Activated T-helper 2 cell treated with anti-CD3 and anti-CD28 coated beads, Interferon-gamma antibody, Interleukin-2, Interleukin-4, amounts not matched to agents 10 μg/mL and 5 μg/mL and 100 μg/mL, durations not matched to agents 14 hours and 24 hours and 36 hours (primary cell): ENCODE data around the gene AK9. TPM values are rescaled to one million over a fixed set of nuclear protein-coding genes. Genes with fewer than 3 reads are reported as not detected.
"Not testable (repeated sequence)": the region's sequence is repeated elsewhere in the genome, so short reads cannot be mapped to it uniquely, and the experiment has no call there.

ENCODE experiments used
- DNase-seq: peaks from one replicate; pipeline ENCODE4 v3.0.0; 2021; ENCODE audit warnings: low spot score
- H3K27ac Mint-ChIP-seq: one replicate; pipeline ENCODE4 v1.8.0; 2021; ENCODE audit warnings: mixed read lengths
- H3K27me3 Mint-ChIP-seq: one replicate; pipeline ENCODE4 v1.8.0; 2021; ENCODE audit warnings: low read depth, mixed read lengths
- H3K36me3 Mint-ChIP-seq: one replicate; pipeline ENCODE4 v1.8.0; 2021; ENCODE audit warnings: low read depth, mixed read lengths
- H3K4me1 Mint-ChIP-seq: one replicate; pipeline ENCODE4 v1.8.0; 2021; ENCODE audit warnings: low read depth, mixed read lengths
- H3K4me3 Mint-ChIP-seq: one replicate; pipeline ENCODE4 v1.8.0; 2021; ENCODE audit warnings: low read depth, mild to moderate bottlenecking, moderate library complexity, mixed read lengths
- H3K9me3 Mint-ChIP-seq: one replicate; pipeline ENCODE4 v1.8.0; 2021; ENCODE audit warnings: mixed read lengths
- intact Hi-C: fragments of 100-400 bp; cut with micrococcal nuclease; formaldehyde crosslinking; loops from one replicate; pipeline ENCODE4 v1.15.1; 2023
- total RNA-seq: library from RNA; stranded (reverse); gene quantifications from 2 replicates; pipeline ENCODE4 v1.2.3, GENCODE V29; 2022

AK9 gene
- total RNA-seq, 1 donor from 2014 or later: 3.8 TPM

DNA sequence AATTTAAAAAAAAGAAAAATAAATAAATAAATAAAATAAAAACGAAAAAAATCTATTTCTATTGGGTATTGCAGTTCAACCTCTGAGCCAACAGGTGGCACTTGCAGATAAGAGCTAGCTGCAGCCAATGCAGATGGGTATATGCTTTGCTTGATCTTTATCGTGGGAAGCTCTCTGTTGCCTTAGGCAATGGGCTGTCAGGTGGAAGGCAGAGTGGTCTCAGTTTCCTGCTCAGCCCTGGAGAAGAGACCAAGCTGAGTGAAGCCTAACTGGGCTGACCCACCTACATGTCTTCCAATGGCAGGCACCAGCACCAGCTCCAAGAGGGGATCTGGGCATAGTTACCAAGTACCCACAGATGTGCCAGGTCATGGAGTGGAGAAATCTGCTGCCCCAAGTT, 95.0 kb downstream of the AK9 start:
- Mint-ChIP-seq H3K4me3 (no peak overlapping the region), H3K9me3 (peaks cover 16% of the 10 kb centered on the region), H3K27ac (no peak overlapping the region), H3K27me3 (no peaks in the 10 kb centered on the region), H3K36me3 (peaks cover 3% of the 10 kb centered on the region), H3K4me1 (peaks cover 2% of the 10 kb centered on the region)
- intact Hi-C loops: loop anchor here (5.0 kb wide), 1 partner anchor 96 kb away; the partner anchor contains the start of genes AK9 and FIG4
- DNase-seq: no peak

DNA sequence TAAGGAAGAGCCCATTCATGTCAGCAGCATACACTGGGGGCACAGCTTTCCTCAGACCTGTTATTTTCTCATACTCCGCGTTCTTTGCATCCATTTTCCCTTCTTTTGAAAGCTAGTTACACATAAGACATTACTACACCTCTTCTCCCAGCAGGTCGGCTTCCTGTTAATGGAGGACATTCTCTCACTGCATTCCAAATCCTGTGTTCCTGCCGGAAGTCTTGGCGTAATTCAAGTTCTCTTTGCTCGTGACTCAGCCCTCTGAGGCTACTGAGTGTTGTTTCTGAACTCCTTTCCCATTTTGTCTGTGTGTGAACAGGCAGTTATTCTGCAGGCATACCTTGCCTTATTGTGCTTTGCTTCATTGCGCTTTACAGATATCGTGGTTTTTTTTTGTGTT, 110.5 kb downstream of the AK9 start:
- intact Hi-C loops: no loop called here
- Mint-ChIP-seq H3K4me3 (no peak overlapping the region), H3K9me3 (no peaks in the 10 kb centered on the region), H3K4me1 (no peaks in the 10 kb centered on the region), H3K36me3 (no peaks in the 10 kb centered on the region), H3K27me3 (peaks cover 4% of the 10 kb centered on the region), H3K27ac (no peak overlapping the region)
- DNase-seq: no peak

DNA sequence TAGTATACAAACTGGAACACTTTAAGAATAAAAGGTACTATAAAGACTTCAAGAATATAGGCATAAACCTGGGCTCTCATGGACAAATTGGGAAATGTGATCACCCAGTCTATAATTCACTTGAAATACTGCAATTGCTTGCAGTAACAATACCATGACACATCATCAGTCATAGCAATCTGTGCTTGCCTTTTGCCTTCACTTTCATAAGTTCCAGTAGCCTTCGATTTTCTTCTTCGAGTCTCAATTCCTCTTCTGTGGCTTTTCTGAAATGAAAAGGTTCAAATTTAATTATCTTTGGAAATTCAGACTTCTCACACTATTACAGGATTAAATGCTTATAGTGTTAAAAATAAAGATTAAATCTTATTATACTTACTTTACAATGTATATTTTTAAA, 111.6 kb downstream of the AK9 start:
- Mint-ChIP-seq H3K4me1 (no peaks in the 10 kb centered on the region), H3K27me3 (peaks cover 4% of the 10 kb centered on the region), H3K27ac (no peak overlapping the region), H3K9me3 (no peaks in the 10 kb centered on the region), H3K36me3 (no peaks in the 10 kb centered on the region), H3K4me3 (no peak overlapping the region)
- intact Hi-C loops: no loop called here
- DNase-seq: no peak

DNA sequence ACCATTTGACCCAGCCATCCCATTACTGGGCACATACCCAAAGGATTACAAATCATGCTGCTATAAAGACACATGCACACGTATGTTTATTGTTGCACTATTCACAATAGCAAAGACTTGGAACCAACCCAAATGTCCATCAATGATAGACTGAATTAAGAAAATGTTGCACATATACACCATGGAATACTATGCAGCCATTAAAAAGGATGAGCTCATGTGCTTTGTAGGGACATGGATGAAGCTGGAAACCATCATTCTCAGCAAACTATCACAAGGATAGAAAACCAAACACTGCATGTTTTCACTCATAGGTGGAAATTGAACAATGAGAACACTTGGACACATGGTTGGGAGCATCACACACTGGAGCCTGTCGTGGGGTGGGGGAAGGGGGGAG, 121.1 kb downstream of the AK9 start:
- H3K9me3 Mint-ChIP-seq, H3K27me3 Mint-ChIP-seq, DNase-seq, H3K36me3 Mint-ChIP-seq, H3K4me3 Mint-ChIP-seq, H3K4me1 Mint-ChIP-seq, intact Hi-C loops, H3K27ac Mint-ChIP-seq: not testable (repeated sequence)

DNA sequence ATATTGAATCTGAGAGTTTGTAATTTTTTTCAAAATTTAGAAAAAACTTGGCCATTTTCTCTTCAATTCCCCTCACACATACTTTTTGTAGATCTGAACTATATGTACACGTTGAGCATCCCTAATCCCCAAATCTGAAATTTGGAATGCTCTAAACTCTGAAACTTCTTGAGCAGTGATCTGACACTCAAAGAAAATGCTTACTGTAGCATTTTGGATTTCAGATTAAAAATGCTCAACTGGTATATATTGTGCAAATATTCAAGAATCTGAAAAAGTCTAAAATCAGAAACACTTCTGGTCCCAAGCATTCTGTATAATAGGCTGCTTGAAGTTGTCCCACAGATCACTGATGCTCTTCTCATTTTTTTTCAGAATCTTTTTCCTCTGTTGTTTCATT, 129.2 kb downstream of the AK9 start:
- H3K4me3 Mint-ChIP-seq: no peak overlapping the region
- no peaks in the 10 kb centered on the region for H3K4me1 Mint-ChIP-seq
- no peaks in the 10 kb centered on the region for H3K27me3 Mint-ChIP-seq
- no peaks in the 10 kb centered on the region for H3K36me3 Mint-ChIP-seq
- no peak for DNase-seq
- intact Hi-C loops: no loop called here
- H3K9me3 Mint-ChIP-seq: peaks cover 4% of the 10 kb centered on the region
- H3K27ac Mint-ChIP-seq: no peak overlapping the region

DNA sequence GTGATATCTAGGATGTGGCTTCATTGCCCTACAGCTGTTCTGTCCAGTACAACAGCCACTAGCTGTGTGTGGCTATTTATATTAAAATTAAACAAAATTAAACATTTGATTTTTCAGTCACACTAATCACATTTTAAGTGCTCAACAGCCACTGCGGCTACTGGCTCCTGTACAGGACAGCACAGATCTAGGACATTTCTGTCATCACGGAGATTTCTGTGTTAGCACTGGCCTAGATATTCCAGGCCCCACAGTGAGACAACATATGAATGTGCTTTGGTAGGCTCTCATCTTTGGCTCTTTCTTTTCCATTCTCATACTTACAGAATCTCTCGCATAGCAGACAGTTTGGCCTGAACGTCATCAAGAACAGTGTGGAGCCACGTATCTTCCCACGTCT, 159.6 kb downstream of the AK9 start:
- no peak overlapping the region for H3K4me3 Mint-ChIP-seq
- H3K27me3 Mint-ChIP-seq: peaks cover 1% of the 10 kb centered on the region
- no peaks in the 10 kb centered on the region for H3K36me3 Mint-ChIP-seq
- H3K4me1 Mint-ChIP-seq: peaks cover 4% of the 10 kb centered on the region
- H3K27ac Mint-ChIP-seq: no peak overlapping the region
- intact Hi-C loops: no loop called here
- no peak for DNase-seq
- H3K9me3 Mint-ChIP-seq: no peaks in the 10 kb centered on the region

DNA sequence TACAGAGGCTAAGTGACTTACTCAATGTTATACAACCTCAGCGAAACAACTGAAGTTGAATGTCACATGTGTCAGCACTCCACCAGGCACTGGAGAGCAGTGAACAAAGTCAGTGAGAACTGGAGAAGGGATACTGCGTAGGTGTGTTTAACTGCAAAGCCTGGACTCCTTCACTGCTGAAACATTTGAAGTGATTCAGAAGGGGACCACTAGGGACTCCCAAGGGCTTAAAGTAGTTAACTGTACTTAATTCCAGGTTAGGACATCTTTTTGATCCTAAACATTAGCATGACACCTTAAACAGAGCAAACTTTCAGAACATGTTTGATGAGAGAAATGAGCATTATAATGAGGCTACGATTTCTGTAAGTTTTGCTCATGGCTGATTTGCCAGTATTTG, 163.0 kb downstream of the AK9 start:
- intact Hi-C loops: loop anchor here (1.0 to 5.0 kb wide), 5 partner anchors 36 to 864 kb away; partner anchors contain the start of genes AK9 and FIG4
- no peak overlapping the region for H3K27ac Mint-ChIP-seq
- no peaks in the 10 kb centered on the region for H3K27me3 Mint-ChIP-seq
- DNase-seq: no peak
- peaks cover 11% of the 10 kb centered on the region for H3K36me3 Mint-ChIP-seq
- peaks cover 4% of the 10 kb centered on the region for H3K4me1 Mint-ChIP-seq
- H3K9me3 Mint-ChIP-seq: peaks cover 13% of the 10 kb centered on the region
- no peak overlapping the region for H3K4me3 Mint-ChIP-seq

DNA sequence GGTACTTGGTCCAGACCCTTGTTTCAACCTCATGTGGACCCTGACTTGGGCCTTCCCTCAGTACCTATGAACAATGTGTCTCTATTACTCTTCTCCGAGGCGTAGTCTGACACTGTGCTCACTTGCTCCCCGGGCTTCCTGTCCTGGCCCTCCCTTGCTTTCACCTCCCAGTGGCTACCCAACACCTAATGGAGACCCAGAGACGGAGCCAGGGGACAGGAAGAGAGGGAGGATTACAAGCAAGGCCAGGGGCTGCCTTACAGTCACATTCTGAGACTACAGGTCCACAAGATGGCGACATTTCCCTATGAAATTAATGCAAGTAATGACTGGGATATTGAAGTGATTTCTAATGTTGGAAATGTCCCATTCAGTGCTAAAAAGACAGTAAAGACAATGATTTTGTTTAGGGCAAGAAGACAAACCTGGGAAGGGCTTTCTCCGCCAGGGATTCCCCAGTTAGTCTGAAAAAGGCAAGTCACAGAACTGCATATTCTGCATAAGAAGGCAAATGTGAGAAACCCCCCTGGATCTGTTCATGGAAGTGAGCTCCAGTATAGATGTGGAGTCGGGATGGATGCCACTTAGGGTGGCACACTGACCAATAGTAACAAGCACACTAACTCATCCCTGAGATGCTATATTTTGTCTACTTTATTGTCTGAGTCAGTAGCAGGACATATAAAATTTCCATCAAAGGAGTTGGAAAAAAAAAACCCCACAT, 163.9 kb downstream of the AK9 start:
- DNase-seq: peak; percentile 28
- H3K4me3 Mint-ChIP-seq: no peak overlapping the region
- no peak overlapping the region for H3K27ac Mint-ChIP-seq
- peaks cover 13% of the 10 kb centered on the region for H3K9me3 Mint-ChIP-seq
- peaks cover 11% of the 10 kb centered on the region for H3K36me3 Mint-ChIP-seq
- no peaks in the 10 kb centered on the region for H3K27me3 Mint-ChIP-seq
- H3K4me1 Mint-ChIP-seq: peaks cover 4% of the 10 kb centered on the region
- intact Hi-C loops: loop anchor here (1.0 to 5.0 kb wide), 5 partner anchors 35 to 865 kb away; partner anchors contain the start of genes AK9 and FIG4

DNA sequence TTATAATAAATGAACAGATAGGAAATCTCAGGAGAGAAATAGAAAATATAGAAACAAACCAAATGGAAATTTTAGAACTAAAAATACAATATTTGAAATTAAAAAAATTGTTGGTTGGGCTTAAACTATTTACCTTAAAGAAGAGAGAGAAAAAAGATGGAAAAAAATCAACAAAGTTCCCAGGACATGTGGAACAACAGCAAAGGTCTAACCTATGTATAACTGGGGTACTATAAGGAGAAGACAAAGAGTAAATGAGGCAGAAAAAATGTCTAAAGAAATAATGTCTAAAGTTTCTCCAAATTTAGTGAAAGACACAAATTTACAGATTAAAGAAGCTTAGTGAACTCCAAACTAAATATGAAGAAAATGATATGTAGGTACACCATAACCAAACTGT, 166.9 kb downstream of the AK9 start:
- Mint-ChIP-seq H3K4me3 (no peak overlapping the region), H3K36me3 (peaks cover 18% of the 10 kb centered on the region), H3K27me3 (no peaks in the 10 kb centered on the region), H3K9me3 (peaks cover 35% of the 10 kb centered on the region), H3K27ac (no peak overlapping the region), H3K4me1 (peaks cover 11% of the 10 kb centered on the region)
- intact Hi-C loops: no loop called here
- DNase-seq: no peak

DNA sequence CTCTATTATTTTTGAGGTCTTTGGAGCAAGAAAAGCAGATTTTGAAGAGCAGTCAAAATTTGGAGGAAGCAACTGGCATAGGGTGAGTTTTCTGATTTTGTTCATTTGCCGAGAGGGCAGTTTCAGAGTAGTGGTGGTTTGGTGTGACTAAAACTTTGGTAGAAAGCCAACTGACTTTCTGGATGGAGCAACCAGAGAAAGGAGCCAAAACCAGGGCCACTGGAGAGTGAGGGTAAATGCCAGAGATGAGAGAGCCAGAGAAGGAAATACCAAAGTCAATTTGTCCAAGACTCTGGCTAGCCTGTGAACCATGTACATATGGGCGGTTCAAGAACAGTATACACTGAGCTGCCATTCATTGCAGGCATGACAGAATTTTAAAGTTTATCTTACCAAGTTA, 167.5 kb downstream of the AK9 start:
- Mint-ChIP-seq H3K27me3 (no peaks in the 10 kb centered on the region), H3K4me3 (no peak overlapping the region), H3K9me3 (peaks cover 35% of the 10 kb centered on the region), H3K27ac (no peak overlapping the region), H3K36me3 (peaks cover 18% of the 10 kb centered on the region), H3K4me1 (peaks cover 11% of the 10 kb centered on the region)
- DNase-seq: no peak
- intact Hi-C loops: no loop called here

DNA sequence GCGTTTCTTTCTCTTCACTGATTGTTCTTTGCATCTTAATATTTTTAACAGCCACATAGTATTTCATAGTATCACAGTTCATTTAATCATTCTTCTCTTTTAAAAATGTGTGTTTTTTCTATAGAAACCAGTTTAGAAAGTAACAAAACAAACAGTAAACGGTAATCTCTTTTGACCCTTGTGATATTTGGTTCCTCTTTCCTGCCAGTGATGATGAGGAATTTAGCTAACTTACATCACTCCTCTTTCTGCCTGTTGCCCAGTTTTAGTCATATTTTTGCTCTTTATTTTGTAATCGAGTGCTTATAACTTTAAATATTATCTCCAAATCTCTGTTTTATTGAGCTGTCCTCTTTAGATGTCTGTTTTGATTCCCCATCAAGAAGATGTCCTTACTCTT, 169.9 kb downstream of the AK9 start:
- no peaks in the 10 kb centered on the region for H3K27me3 Mint-ChIP-seq
- DNase-seq: no peak
- peaks cover 35% of the 10 kb centered on the region for H3K9me3 Mint-ChIP-seq
- intact Hi-C loops: no loop called here
- H3K4me1 Mint-ChIP-seq: peaks cover 18% of the 10 kb centered on the region
- H3K4me3 Mint-ChIP-seq: no peak overlapping the region
- H3K27ac Mint-ChIP-seq: no peak overlapping the region
- peaks cover 18% of the 10 kb centered on the region for H3K36me3 Mint-ChIP-seq

DNA sequence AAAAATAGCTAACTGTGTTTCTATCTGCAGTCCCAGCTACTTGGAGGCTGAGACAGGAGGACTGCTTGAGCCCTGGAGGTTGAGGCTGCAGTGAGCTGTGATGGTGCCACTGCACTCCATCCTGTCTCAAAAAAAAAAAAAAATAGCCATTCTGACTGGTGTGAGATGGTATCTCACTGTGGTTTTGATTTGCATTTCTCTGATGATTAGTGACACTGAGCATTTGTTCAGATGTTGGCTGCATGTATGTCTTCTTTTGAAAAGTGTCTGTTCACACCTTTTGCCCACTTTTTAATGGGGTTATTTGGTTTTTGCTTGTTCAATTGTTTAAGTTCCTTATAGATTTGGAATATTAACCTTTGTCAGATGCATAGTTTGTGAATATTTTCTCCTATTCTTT, 171.4 kb downstream of the AK9 start:
- H3K27ac Mint-ChIP-seq, H3K27me3 Mint-ChIP-seq, H3K4me3 Mint-ChIP-seq, DNase-seq: not testable (repeated sequence)
- H3K9me3 Mint-ChIP-seq: peaks cover 35% of the 10 kb centered on the region
- peaks cover 30% of the 10 kb centered on the region for H3K4me1 Mint-ChIP-seq
- peaks cover 18% of the 10 kb centered on the region for H3K36me3 Mint-ChIP-seq
- intact Hi-C loops: loop anchor here (5.0 to 10.0 kb wide), 2 partner anchors 37 to 65 kb away; partner anchors contain the start of genes MICAL1 and ZBTB24

DNA sequence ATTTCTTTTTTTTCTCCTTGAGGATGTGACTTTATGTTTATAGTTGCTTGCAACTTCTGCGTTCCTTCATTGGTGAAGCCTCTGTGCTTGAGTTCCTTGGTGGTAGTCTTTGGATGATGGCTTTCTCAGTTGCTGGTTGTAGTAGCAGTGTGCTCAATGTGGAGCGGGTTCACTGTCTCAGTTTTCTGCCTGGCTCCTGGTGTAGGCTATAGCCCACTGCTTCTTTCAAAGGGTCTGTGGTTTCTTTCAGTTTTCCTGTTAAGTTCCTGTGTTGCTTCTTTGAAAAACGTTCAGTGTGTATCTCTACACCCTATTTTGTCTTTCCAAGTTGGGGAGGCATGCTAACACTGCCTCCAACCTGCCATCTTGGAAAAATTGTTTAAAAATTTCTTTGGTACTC, 174.1 kb downstream of the AK9 start:
- Mint-ChIP-seq H3K36me3 (peaks cover 7% of the 10 kb centered on the region), H3K9me3 (peaks cover 22% of the 10 kb centered on the region), H3K27me3 (no peaks in the 10 kb centered on the region), H3K27ac (peak overlapping the region; percentile 75), H3K4me3 (peak overlapping the region; percentile 69), H3K4me1 (peaks cover 46% of the 10 kb centered on the region)
- DNase-seq: no peak
- intact Hi-C loops: loop anchor here (5.0 to 10.0 kb wide), 2 partner anchors 35 to 62 kb away; partner anchors contain the start of genes MICAL1 and ZBTB24
